H1 (cell line): ENCODE measurements around the gene GRID1. TPM values are rescaled to one million over a fixed set of nuclear protein-coding genes. Genes with fewer than 3 reads are reported as not detected.

Source experiments
- CTCF ChIA-PET: fragments of 300-600 bp; sonication (Branson Sonifier 250); formaldehyde crosslinking; loops from one replicate; lab custom pipeline; 2021; ENCODE audit not compliant: partially characterized antibody; lab: Charles Lee
- POLR2A ChIA-PET: fragments of 300-600 bp; sonication (Branson Sonifier 250); formaldehyde crosslinking; loops from one replicate; lab custom pipeline; 2021; ENCODE audit warnings: inconsistent platforms; ENCODE audit not compliant: partially characterized antibody; lab: Charles Lee
- DNase-seq, 2 experiments: peaks; one replicate each; pipeline versions ENCODE4 v3.0.0 to v3.0.0-alpha.2; 2010 to 2022; ENCODE audit warnings: low spot score in 2 of 2, low read depth in 1 of 2, mixed read lengths in 1 of 2
- FAIRE-seq: peaks from 2 replicates; lab custom pipeline; 2011; peaks lifted over from hg19 to GRCh38; lab: Jason Lieb, UNC
- H2AFZ ChIP-seq: 2 replicates; pipeline ENCODE4 v1.8.1; 2012; ENCODE audit warnings: low read length, inconsistent platforms
- H2AK5ac ChIP-seq: 2 replicates; pipeline ENCODE4 v1.6.1; 2013; ENCODE audit warnings: low read depth, low read length
- H2BK120ac ChIP-seq: replicated peaks from 2 replicates; pipeline ENCODE3; 2013; ENCODE audit warnings: low read depth, low read length, inconsistent platforms
- H2BK12ac ChIP-seq: 2 replicates; pipeline ENCODE4 v1.6.1; 2013; ENCODE audit warnings: low read depth, low read length
- H2BK15ac ChIP-seq: 2 replicates; pipeline ENCODE4 v1.6.1; 2013; ENCODE audit warnings: low read length
- H2BK20ac ChIP-seq: 2 replicates; pipeline ENCODE4 v1.6.1; 2013; ENCODE audit warnings: low read length
- H2BK5ac ChIP-seq: 2 replicates; pipeline ENCODE4 v1.6.1; 2013; ENCODE audit warnings: low read depth, low read length
- H3K14ac ChIP-seq: 2 replicates; pipeline ENCODE4 v1.6.1; 2013; ENCODE audit warnings: inconsistent platforms; ENCODE audit not compliant: insufficient read length
- H3K18ac ChIP-seq: 2 replicates; pipeline ENCODE4 v1.6.1; 2013; ENCODE audit warnings: low read length; ENCODE audit errors: extremely low read depth
- H3K23ac ChIP-seq: 2 replicates; pipeline ENCODE4 v1.6.1; 2013; ENCODE audit warnings: inconsistent platforms; ENCODE audit not compliant: insufficient read length
- H3K23me2 ChIP-seq: 2 replicates; pipeline ENCODE4 v1.6.1; 2013; ENCODE audit warnings: low read depth, low read length
- H3K27ac ChIP-seq: 2 replicates; pipeline ENCODE4 v1.6.1; 2011; ENCODE audit warnings: low read depth, low read length, inconsistent platforms
- H3K27me3 ChIP-seq, 4 experiments: replicated peaks in 1 of 4; 1 replicate in 1 of 4; 2 replicates in 3 of 4; pipeline versions ENCODE4 v1.6.1 to v1.8.1; 2011 to 2013; ENCODE audit warnings: low read length in 3 of 4, mild to moderate bottlenecking in 3 of 4, inconsistent platforms in 2 of 4, mixed read lengths in 2 of 4, moderate library complexity in 1 of 4; ENCODE audit not compliant: control insufficient read depth in 3 of 4, insufficient read depth in 3 of 4; ENCODE audit errors: extremely low read depth in 1 of 4
- H3K36me3 ChIP-seq, 4 experiments: 2 replicates each; pipeline versions ENCODE4 v1.6.1 to v1.8.1; 2011 to 2013; ENCODE audit warnings: mild to moderate bottlenecking in 4 of 4, low read length in 3 of 4, moderate library complexity in 2 of 4, control low read depth in 1 of 4, inconsistent platforms in 1 of 4; ENCODE audit not compliant: insufficient read depth in 4 of 4, control insufficient read depth in 2 of 4
- H3K4ac ChIP-seq: replicated peaks from 2 replicates; pipeline ENCODE3; 2013; ENCODE audit warnings: low read length, low read depth, mixed read lengths, inconsistent platforms; ENCODE audit not compliant: insufficient read length
- H3K4me1 ChIP-seq, 4 experiments: replicated peaks in 1 of 4; 1 replicate in 1 of 4; 2 replicates in 3 of 4; pipeline versions ENCODE4 v1.6.1 to v1.8.1; 2011 to 2013; ENCODE audit warnings: low read length in 3 of 4, inconsistent platforms in 2 of 4, mixed read lengths in 1 of 4; ENCODE audit not compliant: insufficient read depth in 4 of 4, control insufficient read depth in 3 of 4
- H3K4me2 ChIP-seq, 2 experiments: 2 replicates each; pipeline versions ENCODE4 v1.6.1 to v1.8.1; 2011 to 2013; ENCODE audit warnings: low read depth in 2 of 2, low read length in 2 of 2, control low read depth in 1 of 2, inconsistent platforms in 1 of 2, mild to moderate bottlenecking in 1 of 2; ENCODE audit not compliant: insufficient read depth in 1 of 2
- H3K4me3 ChIP-seq, 4 experiments: fragments of 200-600, 300-600 bp in 1 of 4; sonication (generic), shearing (Covaris generic), sonication (Bioruptor Twin) in 1 of 4; 2 replicates each; pipeline versions ENCODE4 v1.5.1 to v1.8.1; 2011 to 2016; ENCODE audit warnings: low read length in 4 of 4, low read depth in 3 of 4, control low read depth in 2 of 4, inconsistent platforms in 2 of 4, mild to moderate bottlenecking in 2 of 4, mixed read lengths in 1 of 4, moderate library complexity in 1 of 4; ENCODE audit not compliant: insufficient read depth in 2 of 4; ENCODE audit errors: extremely low read depth in 1 of 4
- H3K56ac ChIP-seq: replicated peaks from 2 replicates; pipeline ENCODE3; 2013; ENCODE audit warnings: low read depth, mild to moderate bottlenecking, mixed read lengths, low read length, inconsistent platforms; ENCODE audit not compliant: insufficient read length
- H3K79me1 ChIP-seq: 2 replicates; pipeline ENCODE4 v1.6.1; 2013; ENCODE audit warnings: low read depth, low read length, control low read depth
- H3K79me2 ChIP-seq, 2 experiments: 2 replicates each; pipeline versions ENCODE4 v1.6.1 to v1.8.1; 2012 to 2013; ENCODE audit warnings: low read length in 2 of 2, mild to moderate bottlenecking in 2 of 2, inconsistent platforms in 1 of 2; ENCODE audit not compliant: insufficient read depth in 2 of 2, control insufficient read depth in 1 of 2
- H3K9ac ChIP-seq, 4 experiments: replicated peaks in 1 of 4; 1 replicate in 1 of 4; 2 replicates in 3 of 4; pipeline versions ENCODE4 v1.6.1 to v1.8.1; 2011 to 2013; ENCODE audit warnings: low read depth in 3 of 4, low read length in 3 of 4, control low read depth in 2 of 4, mild to moderate bottlenecking in 2 of 4, moderate library complexity in 2 of 4, inconsistent platforms in 1 of 4; ENCODE audit errors: extremely low read depth in 1 of 4
- H3K9me3 ChIP-seq, 2 experiments: 2 replicates each; pipeline versions ENCODE4 v1.6.1 to v1.8.1; 2012 to 2013; ENCODE audit warnings: mild to moderate bottlenecking in 2 of 2, moderate library complexity in 2 of 2, control low read depth in 1 of 2, inconsistent platforms in 1 of 2, low read depth in 1 of 2, low read length in 1 of 2, mixed read lengths in 1 of 2; ENCODE audit not compliant: insufficient read depth in 2 of 2
- H4K20me1 ChIP-seq, 2 experiments: replicated peaks in 1 of 2; 2 replicates each; pipeline versions ENCODE3 to v1.8.1; 2011 to 2013; ENCODE audit warnings: inconsistent platforms in 2 of 2, low read length in 2 of 2, mild to moderate bottlenecking in 1 of 2; ENCODE audit not compliant: insufficient read depth in 2 of 2, control insufficient read depth in 1 of 2
- H4K5ac ChIP-seq: 2 replicates; pipeline ENCODE4 v1.6.1; 2013; ENCODE audit warnings: low read length, low read depth, mixed read lengths, inconsistent platforms; ENCODE audit not compliant: insufficient read length
- H4K8ac ChIP-seq: 2 replicates; pipeline ENCODE4 v1.8.0; 2013; ENCODE audit warnings: mild to moderate bottlenecking, moderate library complexity, low read length, inconsistent platforms; ENCODE audit not compliant: insufficient read depth; ENCODE audit errors: extremely low read depth
- H4K91ac ChIP-seq: replicated peaks from 2 replicates; pipeline ENCODE3; 2013; ENCODE audit warnings: low read length, mixed read lengths, inconsistent platforms; ENCODE audit not compliant: insufficient read length
- GABPA ChIP-seq: IDR thresholded peaks from 2 replicates; pipeline ENCODE4 v1.6.1; 2011; ENCODE audit warnings: mild to moderate bottlenecking, low read length, moderate library complexity, borderline replicate concordance; ENCODE audit not compliant: insufficient read depth
- GTF2F1 ChIP-seq: IDR thresholded peaks from 2 replicates; pipeline ENCODE4 v1.6.1; 2012; ENCODE audit warnings: low read depth, low read length, improper control_type of control experiment, borderline replicate concordance
- WGBS, 2 experiments: shearing (Covaris generic) in 1 of 2; methylation state at CpG; one replicate each; pipeline versions ENCODE4 v1.1.6 to v1.1.7; 2013 to 2015; ENCODE audit warnings: low lambda C conversion rate in 2 of 2, mixed read lengths in 2 of 2, inconsistent platforms in 1 of 2, low coverage in 1 of 2, missing lambda C conversion rate in 1 of 2; ENCODE audit not compliant: insufficient replicate concordance in 2 of 2, insufficient coverage in 1 of 2, insufficient read length in 1 of 2; ENCODE audit errors: extremely low coverage in 1 of 2, missing lambda C conversion rate in 1 of 2; 5-methylcytosine and 5-hydroxymethylcytosine counted together
- polyA plus RNA-seq, 7 experiments: library from polyadenylated mRNA; depleted of rRNA in 3 of 7; stranded (reverse) in 5 of 7; unstranded in 2 of 7; fragments of >200 nt in 5 of 7; fragments of 200-250 nt in 2 of 7; gene quantifications; 1 replicate in 5 of 7; 2 replicates in 1 of 7; 4 replicates in 1 of 7; pipeline versions ENCODE4 v1.2.1 to v1.2.3, GENCODE V29; 2011 to 2013; ENCODE audit warnings: missing spikeins in 2 of 7, mixed read lengths in 2 of 7
- total RNA-seq: library from RNA; stranded (reverse); fragmentation: NEBNext Ultra II Directional; extraction: Animal tissue kit (Norgen Biotek cat#: 25700); gene quantifications from 2 replicates; pipeline ENCODE4 v1.2.1, GENCODE V29; 2021

The GRID1 gene
- total and polyA plus RNA-seq, 2 of the 8 experiments (the other 6 are each of a cell fraction or from before 2014, with no cell fraction given) = 0.22 to 0.30 TPM

DNA sequence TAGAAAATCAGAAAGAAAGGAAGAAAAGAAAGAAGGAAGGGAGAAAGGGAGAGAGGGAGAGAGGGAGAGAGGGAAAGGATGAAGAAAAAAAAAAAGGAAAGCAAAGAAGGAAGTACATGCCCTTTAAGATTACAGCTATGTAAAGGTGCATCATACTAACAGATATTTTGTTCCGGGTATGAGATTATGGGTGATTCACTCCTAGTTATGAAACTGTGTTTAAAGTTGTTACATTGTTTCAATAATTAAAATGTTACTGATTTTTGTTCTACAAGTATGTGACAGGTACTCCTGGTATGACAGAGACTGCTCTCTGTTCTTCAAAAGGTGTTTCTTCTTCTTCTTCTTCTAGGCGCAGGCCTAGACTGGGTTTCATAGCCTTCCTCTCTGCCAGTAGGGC, 808.9 kb downstream of the GRID1 start:
- Histone ChIP-seq H2BK20ac (no peak overlapping the region), H3K4me1 (no peaks in the 10 kb centered on the region), H3K79me2 (no peaks in the 10 kb centered on the region), H4K8ac (no peak overlapping the region), H2BK15ac (no peak overlapping the region), H3K27ac (no peak overlapping the region), H3K23ac (no peak overlapping the region), H2AK5ac (no peak overlapping the region), H4K5ac (no peak overlapping the region), H3K4ac (no peak overlapping the region), H2AFZ (no peak overlapping the region), H3K79me1 (no peaks in the 10 kb centered on the region), H3K23me2 (no peaks in the 10 kb centered on the region), H2BK5ac (no peak overlapping the region), H3K9ac (no peak overlapping the region), H4K91ac (no peak overlapping the region), H4K20me1 (no peaks in the 10 kb centered on the region), H3K4me3 (no peak overlapping the region), H3K36me3 (no peaks in the 10 kb centered on the region), H3K27me3 (no peaks in the 10 kb centered on the region), H3K14ac (no peak overlapping the region), H3K18ac (no peak overlapping the region), H2BK12ac (no peak overlapping the region), H2BK120ac (no peak overlapping the region), H3K56ac (no peak overlapping the region), H3K4me2 (no peak overlapping the region), H3K9me3 (no peaks in the 10 kb centered on the region)
- ChIA-PET CTCF (no interaction called here), POLR2A (no interaction called here)
- FAIRE-seq (no peak), DNase-seq (no peak)
- WGBS, 2 experiments = 88% methylated on average over 2 of the region's 2 CpGs; no CpG with 5 or more reads in 1 of the 2 experiments
- TF ChIP-seq GTF2F1 = no peak
- TF ChIP-seq GABPA = no peak
